ENCODE results near the gene MRPL9. TPM values are rescaled to one million over a fixed set of nuclear protein-coding genes. Genes with fewer than 3 reads are reported as not detected.

The MRPL9 gene
- total RNA-seq, result 100 to 1,000 TPM; 121 to 141 TPM

DNA sequence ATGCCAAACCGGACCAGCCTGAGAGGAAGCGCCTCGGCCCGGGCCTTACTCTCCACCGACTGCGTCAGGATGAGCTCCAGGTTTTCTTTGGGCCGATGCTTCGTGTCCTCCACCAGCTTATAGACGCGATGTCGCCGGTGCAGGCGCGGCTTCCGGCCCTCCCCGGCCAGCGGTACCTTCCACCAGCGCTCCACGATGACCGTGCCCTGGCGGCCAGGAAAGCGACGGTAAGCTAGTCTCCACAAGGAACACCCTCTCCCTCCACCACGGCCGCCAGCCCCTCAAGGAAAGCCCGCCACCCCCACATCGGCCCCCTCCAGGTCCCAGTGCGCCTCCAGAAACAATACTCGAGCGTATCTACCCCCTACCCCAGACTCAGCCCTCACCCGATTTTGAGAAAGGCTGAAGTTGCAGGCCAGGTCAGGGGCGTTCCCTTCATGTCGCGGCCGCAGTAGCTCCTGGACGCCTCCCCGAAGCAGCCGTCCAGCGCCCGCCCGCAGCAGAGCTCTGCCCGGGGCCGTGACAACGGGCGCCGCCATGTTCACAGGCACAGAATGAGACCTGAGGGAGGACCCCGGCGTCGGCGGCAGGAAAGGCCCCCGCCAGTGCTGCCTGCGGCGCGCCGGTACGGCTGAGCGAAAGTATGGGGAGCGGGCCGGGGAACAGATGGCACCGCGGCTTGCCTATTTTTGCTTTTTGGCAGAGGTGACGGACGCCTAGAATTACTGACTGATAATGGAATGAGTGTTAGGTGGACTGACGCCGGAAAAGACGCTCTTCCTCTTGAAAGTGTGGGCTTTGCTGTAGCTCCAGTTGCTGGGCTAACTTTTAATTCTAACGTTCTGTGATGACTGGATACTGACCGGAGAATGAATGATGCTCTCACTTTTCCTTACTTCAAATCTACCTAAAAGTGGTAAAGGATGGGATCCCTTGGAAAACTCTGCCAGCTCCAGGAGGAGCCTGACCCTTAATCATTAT lies at the start of gene MRPL9:
TSS of gene MRPL9 (minus strand) at position 556 of the 981 bp plus-strand sequence. CDS start at position 539, 17 bp downstream.
- Mint-ChIP-seq H3K27me3 (no peaks in the 10 kb centered on the region), H3K4me3 (peak within 1 kb of the TSS; percentile 83), H3K4me1 (ENCODE audit: low read depth) (peaks cover 18% of the 10 kb centered on the region), H3K9me3 (no peaks in the 10 kb centered on the region), H3K27ac (peak within 1 kb of the TSS; percentile 95), H3K36me3 (ENCODE audit: low read depth) (peaks cover 27% of the 10 kb centered on the region)
- ATAC-seq (peak; percentile 99), DNase-seq (peak; percentile 91)
- TF ChIP-seq CTCF (IDR thresholded peaks at IDR 0.05), result no peak
- CTCF ChIA-PET, result interaction anchor here (0.8 to 2.9 kb wide), 7 partner anchors 10 to 142 kb away, joined by 3 to 13 read pairs (median 3); partner anchors contain the start of gene TDRKH
- intact Hi-C loops (cut with micrococcal nuclease), result loop anchor here (5.0 kb wide), 1 partner anchor 74 kb away; the partner anchor contains the start of gene C2CD4D
- POLR2A ChIA-PET, result interaction anchor here (0.6 to 1.9 kb wide), 17 partner anchors 9 to 148 kb away, joined by 3 to 9 read pairs (median 4); partner anchors contain the start of gene C2CD4D

- TF ChIP-seq CTCF (IDR thresholded peaks at IDR 0.05), result no peak
- POLR2A ChIA-PET, result interaction anchor here (1.0 kb wide), 1 partner anchor 48 kb away, joined by 3 read pairs; the partner anchor contains the start of gene MRPL9
- DNase-seq, result no peak
- peaks cover 11% of the 10 kb centered on the region for H3K4me1 Mint-ChIP-seq (ENCODE audit: low read depth)
- no peak overlapping the region for H3K4me3 Mint-ChIP-seq
- H3K27me3 Mint-ChIP-seq, result no peaks in the 10 kb centered on the region
- H3K36me3 Mint-ChIP-seq (ENCODE audit: low read depth), result no peaks in the 10 kb centered on the region
- H3K27ac Mint-ChIP-seq, result no peak overlapping the region
- intact Hi-C loops (cut with micrococcal nuclease), result no loop called here
- CTCF ChIA-PET, result interaction anchor here (1.1 to 1.8 kb wide), 3 partner anchors 9 to 36 kb away, joined by 3 to 6 read pairs (median 3); no protein-coding TSS in a partner anchor
- H3K9me3 Mint-ChIP-seq, result no peaks in the 10 kb centered on the region
- no peak for ATAC-seq
Measured at GRCh38 chr1:151811181-151811580, 47.9 kb upstream of the MRPL9 start.

GRCh38 chr1:151809985-151810556 lies 46.8 kb upstream of the MRPL9 start:
- no peak overlapping the region for H3K4me3 Mint-ChIP-seq
- no peak for DNase-seq
- no peaks in the 10 kb centered on the region for H3K27me3 Mint-ChIP-seq
- ChIA-PET POLR2A (no interaction called here), CTCF (interaction anchor here (1.8 kb wide), 1 partner anchor 11 kb away, joined by 6 read pairs; no protein-coding TSS in a partner anchor)
- H3K4me1 Mint-ChIP-seq (ENCODE audit: low read depth), result peaks cover 1% of the 10 kb centered on the region
- intact Hi-C loops (cut with micrococcal nuclease), result no loop called here
- H3K36me3 Mint-ChIP-seq (ENCODE audit: low read depth), result no peaks in the 10 kb centered on the region
- ATAC-seq, result no peak
- H3K9me3 Mint-ChIP-seq, result no peaks in the 10 kb centered on the region
- no peak overlapping the region for H3K27ac Mint-ChIP-seq
- TF ChIP-seq CTCF (IDR thresholded peaks at IDR 0.05), result no peak

DNA sequence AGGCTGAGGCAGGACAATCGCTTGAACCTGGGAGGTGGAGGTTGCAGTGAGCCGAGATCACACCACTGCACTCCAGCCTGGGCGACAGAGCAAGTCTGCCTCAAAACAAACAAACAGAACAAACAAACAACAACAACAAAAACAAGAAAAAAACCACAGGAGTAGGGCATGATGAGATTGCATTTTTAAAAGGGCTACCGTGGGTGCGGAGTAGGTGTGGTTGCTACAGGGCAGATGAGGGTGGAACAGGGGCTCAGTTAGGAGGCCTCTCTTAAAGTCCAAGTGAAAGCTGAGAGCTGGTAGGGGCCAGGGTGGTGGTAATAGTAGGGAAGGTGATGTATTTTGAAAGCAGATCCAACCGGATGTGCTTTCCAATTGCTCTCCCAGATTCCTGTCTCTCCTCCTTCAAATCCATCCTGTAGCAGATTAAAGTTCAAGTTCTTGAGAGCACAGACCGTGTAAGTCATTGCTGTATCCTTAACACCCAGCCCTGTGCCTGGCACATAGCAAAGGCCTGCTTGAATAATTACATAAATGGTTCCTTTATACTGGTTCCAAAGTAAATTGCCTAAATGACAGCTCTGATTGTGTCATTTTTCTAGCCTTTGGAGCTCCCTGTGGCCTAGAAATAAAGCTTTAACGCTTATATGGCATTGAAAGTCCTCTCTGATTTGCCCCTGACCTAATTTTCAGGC lies 46.1 kb upstream of the MRPL9 start:
- no peaks in the 10 kb centered on the region for H3K36me3 Mint-ChIP-seq (ENCODE audit: low read depth)
- ChIA-PET CTCF (interaction anchor here (0.7 kb wide), 1 partner anchor 427 kb away, joined by 3 read pairs; no protein-coding TSS in a partner anchor), POLR2A (interaction anchor here (1.1 to 1.2 kb wide), 2 partner anchors 8 to 29 kb away, joined by 5 read pairs; no protein-coding TSS in a partner anchor)
- no peaks in the 10 kb centered on the region for H3K27me3 Mint-ChIP-seq
- no peaks in the 10 kb centered on the region for H3K4me1 Mint-ChIP-seq (ENCODE audit: low read depth)
- TF ChIP-seq CTCF (IDR thresholded peaks at IDR 0.05), result no peak
- intact Hi-C loops (cut with micrococcal nuclease), result no loop called here
- ATAC-seq (no peak), DNase-seq (no peak)
- H3K9me3 Mint-ChIP-seq, result no peaks in the 10 kb centered on the region
- no peak overlapping the region for H3K4me3 Mint-ChIP-seq
- no peak overlapping the region for H3K27ac Mint-ChIP-seq

Measured in activated CD8-positive, alpha-beta T cell treated with anti-CD3 and anti-CD28 coated beads for 36 hours (primary cell).